Rectal smooth muscle tissue (tissue), 1 donor: ENCODE data around the gene HTR1D.

ENCODE experiments used
- H3K27ac ChIP-seq: one replicate; pipeline ENCODE4 v1.7.0; 2013; ENCODE audit warnings: low read depth, low read length, inconsistent platforms
- H3K27me3 ChIP-seq: one replicate; pipeline ENCODE4 v1.7.0; 2013; ENCODE audit warnings: low read length; ENCODE audit not compliant: control insufficient read depth, insufficient read depth
- H3K36me3 ChIP-seq: one replicate; pipeline ENCODE4 v1.7.0; 2013; ENCODE audit warnings: low read length; ENCODE audit not compliant: control insufficient read depth, insufficient read depth
- H3K4me1 ChIP-seq: one replicate; pipeline ENCODE4 v1.7.0; 2013; ENCODE audit warnings: low read length; ENCODE audit not compliant: control insufficient read depth, insufficient read depth
- H3K4me3 ChIP-seq: one replicate; pipeline ENCODE4 v1.7.0; 2013; ENCODE audit warnings: low read length
- H3K9ac ChIP-seq: one replicate; pipeline ENCODE4 v1.7.0; 2013; ENCODE audit warnings: low read length

Gene HTR1D

GRCh38 chr1:23152966-23153684 is 64.2 kb downstream of the HTR1D start:
- H3K27me3 ChIP-seq: no peaks in the 10 kb centered on the region
- no peaks in the 10 kb centered on the region for H3K36me3 ChIP-seq
- H3K4me3 ChIP-seq: no peak overlapping the region
- peaks cover 2% of the 10 kb centered on the region for H3K4me1 ChIP-seq
- H3K9ac ChIP-seq: no peak overlapping the region
- no peak overlapping the region for H3K27ac ChIP-seq

GRCh38 chr1:23150742-23151141 is 66.6 kb downstream of the HTR1D start:
- H3K4me1 ChIP-seq: peaks cover 2% of the 10 kb centered on the region
- no peak overlapping the region for H3K9ac ChIP-seq
- no peak overlapping the region for H3K27ac ChIP-seq
- no peaks in the 10 kb centered on the region for H3K27me3 ChIP-seq
- no peak overlapping the region for H3K4me3 ChIP-seq
- no peaks in the 10 kb centered on the region for H3K36me3 ChIP-seq

DNA sequence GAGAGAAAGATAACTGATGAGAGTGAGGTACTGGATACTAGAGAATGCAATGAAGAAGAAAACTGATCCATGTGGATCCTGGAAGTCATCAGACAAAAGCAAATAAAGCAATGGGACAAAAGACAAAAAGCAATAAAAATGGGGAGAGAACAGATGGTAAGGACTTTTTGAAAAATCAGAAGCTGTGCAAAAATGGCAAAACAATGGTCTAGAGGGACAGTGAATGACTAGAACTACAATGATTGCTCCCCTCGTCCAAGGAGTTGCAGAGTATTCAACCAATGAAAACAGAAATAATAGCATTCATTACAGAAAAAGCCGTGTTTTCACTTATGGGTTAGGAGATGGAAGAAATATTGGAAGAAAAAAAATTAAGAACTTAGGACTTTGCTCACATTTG is 67.2 kb downstream of the HTR1D start:
- H3K27ac ChIP-seq: no peak overlapping the region
- H3K36me3 ChIP-seq: no peaks in the 10 kb centered on the region
- H3K4me3 ChIP-seq: no peak overlapping the region
- H3K27me3 ChIP-seq: no peaks in the 10 kb centered on the region
- peaks cover 2% of the 10 kb centered on the region for H3K4me1 ChIP-seq
- H3K9ac ChIP-seq: no peak overlapping the region

DNA sequence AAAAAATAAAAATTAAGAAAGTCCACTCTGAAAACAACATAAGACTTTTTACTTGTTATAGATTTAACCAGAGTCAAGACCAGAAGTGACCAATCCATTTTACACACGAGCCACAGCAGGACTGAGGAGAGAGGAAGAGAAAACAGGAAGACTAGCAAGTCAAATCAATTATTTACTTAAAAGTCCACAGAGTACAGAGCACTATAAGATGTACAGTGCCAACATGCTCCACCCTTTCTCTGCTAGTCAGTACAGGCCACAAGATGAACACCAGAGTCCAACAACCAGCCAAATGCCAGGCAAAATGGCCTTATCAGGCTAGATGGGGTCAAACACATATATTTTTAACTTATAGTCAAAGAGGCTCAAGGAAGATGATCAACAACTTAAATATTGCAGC is 68.2 kb downstream of the HTR1D start:
- no peaks in the 10 kb centered on the region for H3K36me3 ChIP-seq
- H3K27me3 ChIP-seq: no peaks in the 10 kb centered on the region
- no peak overlapping the region for H3K27ac ChIP-seq
- no peak overlapping the region for H3K9ac ChIP-seq
- peaks cover 2% of the 10 kb centered on the region for H3K4me1 ChIP-seq
- H3K4me3 ChIP-seq: no peak overlapping the region

DNA sequence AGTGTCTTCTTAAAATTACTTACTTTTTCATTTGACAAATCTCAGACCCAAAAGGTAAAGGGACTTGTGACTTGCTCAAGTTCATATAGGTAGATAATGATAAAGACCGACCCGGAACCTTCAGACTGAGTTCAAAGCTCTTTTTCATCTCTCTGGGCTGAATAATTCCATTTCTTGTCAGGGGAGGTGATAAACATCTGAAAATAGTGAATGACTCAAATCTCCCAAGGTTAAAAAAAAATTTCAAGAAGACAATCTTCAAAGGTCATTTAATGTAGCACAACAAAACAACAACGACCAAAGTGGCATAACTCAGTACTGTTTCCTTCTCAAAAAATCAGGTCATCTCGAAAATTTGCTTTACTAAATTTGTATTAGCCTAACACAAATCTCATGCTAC is 69.2 kb downstream of the HTR1D start:
- no peak overlapping the region for H3K27ac ChIP-seq
- no peaks in the 10 kb centered on the region for H3K27me3 ChIP-seq
- H3K4me1 ChIP-seq: peaks cover 2% of the 10 kb centered on the region

More for the DNA sequence above, 69.2 kb downstream of the HTR1D start:
- H3K36me3 ChIP-seq: no peaks in the 10 kb centered on the region
- H3K9ac ChIP-seq: no peak overlapping the region
- no peak overlapping the region for H3K4me3 ChIP-seq
